ENCODE data around the gene GALNT9.
A peak's percentile ranks its signal among the peaks of the same experiment; 100 is the strongest.

GALNT9 gene

GRCh38 chr12:132194556-132194955, 134.8 kb downstream of the GALNT9 start:
- no peak for DNase-seq

DNA sequence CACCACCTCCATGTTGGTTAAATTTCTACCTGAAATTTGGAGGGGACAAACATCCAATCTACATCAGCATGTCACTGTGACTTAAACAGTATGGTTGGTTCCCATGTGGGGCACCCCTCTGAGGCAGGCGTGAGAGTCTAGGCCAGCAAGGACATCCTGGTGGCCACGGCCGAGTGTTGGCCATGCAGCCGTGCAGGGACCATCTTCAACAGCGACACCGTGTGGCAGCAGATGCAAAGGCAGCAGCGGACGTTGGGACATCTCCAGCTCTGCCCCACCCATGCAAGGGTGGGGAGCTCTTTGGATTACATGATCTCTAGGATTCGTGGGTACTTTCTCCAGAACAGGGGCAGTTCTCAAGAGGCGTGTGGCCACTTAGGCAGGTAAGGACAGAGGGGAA, 135.3 kb downstream of the GALNT9 start:
- DNase-seq: no peak

DNA sequence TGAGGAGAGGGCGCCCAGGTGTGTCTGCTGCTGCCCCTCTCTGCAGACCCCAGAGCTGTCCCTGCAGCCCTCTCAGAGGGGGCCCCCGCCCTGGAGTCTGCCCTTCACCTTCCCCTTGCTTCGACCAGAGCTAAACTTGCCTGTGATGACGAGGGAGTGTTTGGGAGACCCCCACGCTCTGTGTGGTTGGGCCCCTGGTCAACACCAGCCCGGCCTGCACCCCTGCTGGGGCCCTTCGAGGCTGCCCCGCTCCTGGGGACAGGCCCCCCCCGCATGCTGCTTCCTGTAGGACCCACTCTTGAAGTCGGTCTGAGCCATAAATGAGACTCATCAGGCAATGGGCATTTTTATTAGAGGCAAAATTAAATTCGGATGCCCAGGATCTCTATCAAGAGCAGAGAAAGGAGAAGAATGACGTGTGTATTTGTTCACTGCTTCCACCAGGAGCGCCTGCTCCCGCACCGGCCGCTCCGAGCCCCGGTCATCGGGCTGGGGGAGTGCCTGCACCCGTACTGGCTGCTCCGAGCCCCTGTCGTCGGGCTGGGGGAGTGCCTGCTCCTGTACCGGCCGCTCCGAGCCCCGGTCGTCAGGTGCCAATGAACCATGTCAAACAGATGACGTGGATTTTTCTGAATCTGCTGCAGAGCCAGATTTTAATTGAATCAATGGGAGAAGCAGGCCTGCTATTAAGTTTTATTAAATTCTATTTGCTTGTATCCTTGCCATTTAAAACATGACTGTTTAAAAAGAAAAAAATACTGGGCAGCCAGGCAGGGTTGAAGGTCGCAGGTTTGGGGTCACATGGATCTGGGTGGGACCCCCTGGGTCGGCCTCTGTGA, 137.5 kb downstream of the GALNT9 start:
- no peak for DNase-seq

- no peak for DNase-seq
These were observed 138.4 kb downstream of the GALNT9 start for GRCh38 chr12:132190834-132191500.

- no peak for DNase-seq
These were observed 139.2 kb downstream of the GALNT9 start for GRCh38 chr12:132190012-132190755.

- peak; percentile 95 for DNase-seq
These were observed 139.9 kb downstream of the GALNT9 start for GRCh38 chr12:132189378-132190011.

GRCh38 chr12:132188916-132189325, 140.5 kb downstream of the GALNT9 start:
- no peak for DNase-seq

- DNase-seq: no peak
These were observed 140.9 kb downstream of the GALNT9 start for GRCh38 chr12:132188451-132188901.

- DNase-seq: no peak
These were observed 141.5 kb downstream of the GALNT9 start for GRCh38 chr12:132187646-132188450.

GRCh38 chr12:132186857-132187620, 142.3 kb downstream of the GALNT9 start:
- peak; percentile 13 for DNase-seq

DNA sequence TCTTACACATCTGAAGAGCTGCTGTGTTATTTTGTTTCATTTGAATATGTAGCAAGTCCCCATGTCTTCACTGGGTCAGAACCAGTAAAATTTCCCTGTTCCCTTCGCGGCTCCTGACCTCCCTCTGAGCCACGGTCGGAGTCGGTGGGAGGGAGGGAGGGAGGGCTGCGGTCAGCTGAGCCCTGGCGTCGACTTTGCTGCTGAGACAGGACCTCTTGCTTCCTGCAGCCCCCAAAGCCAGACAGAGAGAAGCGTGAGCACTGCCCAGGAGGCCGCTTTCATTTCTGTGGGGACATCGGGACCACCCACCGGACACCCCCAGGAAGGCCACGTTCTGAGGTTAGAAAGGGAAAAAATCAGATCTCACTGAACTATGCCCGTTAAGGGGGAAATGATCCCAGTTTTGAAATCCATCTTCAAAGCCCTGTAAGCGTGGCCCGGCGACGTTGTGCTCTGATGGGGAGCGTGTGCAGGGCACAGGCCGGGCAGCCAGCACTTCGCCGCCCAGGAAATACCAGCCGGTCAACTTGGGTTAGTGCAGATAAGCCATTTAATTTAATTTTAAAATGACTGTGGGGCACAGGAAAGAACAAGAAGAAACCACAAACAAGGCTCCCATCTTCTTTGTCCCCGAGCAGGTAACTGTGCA, 143.1 kb downstream of the GALNT9 start:
- DNase-seq: no peak

DNA sequence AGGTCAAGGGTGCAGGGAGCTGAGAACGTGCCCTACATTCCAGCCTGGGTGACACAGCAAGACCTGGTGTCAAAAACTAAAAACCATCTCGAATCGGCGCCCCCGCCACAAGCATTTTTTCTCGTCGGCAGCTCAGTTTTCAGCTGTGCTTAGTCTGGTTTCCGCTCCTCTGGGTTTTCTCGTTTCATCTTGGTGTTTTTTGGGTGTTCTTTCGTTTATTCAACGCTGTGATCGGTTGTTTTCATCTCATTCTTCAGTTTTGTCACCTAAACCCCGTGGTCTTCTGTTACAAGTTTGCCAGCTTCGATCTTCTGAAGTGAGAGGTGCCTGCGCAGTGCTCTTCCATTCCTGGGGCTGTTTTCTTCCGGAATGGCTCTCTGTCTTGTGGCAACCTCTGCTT, 143.7 kb downstream of the GALNT9 start:
- DNase-seq: peak; percentile 44

DNA sequence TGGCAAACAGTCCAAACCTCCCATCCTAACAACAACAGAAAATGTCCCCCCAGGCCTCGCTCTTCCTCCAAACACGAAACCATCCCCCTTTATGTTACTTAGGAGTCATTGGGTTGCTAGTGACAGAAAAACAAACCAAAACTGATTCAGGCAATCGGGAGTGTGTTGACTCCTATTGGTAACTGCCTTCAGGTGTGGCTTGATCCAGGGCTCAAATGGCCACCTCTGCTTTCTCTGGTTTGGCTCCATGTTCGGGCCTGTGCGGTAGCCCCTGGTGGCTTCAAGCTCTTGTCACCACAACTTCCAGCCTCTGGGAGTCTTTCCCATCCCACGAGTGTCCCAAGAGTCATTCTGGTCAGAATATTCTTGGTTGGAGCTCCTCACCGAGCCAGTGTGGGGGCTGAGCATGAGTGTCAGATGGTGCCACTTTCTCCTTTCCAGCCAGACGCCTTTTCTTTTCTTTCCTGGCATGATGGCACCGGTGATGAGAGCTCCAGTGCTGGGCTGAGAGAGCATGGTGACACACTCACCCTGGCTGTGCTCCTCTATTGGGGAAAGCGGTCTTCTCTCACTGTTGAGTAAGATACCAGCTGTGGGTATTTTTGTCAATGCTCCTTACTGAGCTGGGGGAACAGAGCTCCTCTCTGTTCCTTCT, 146.6 kb downstream of the GALNT9 start:
- DNase-seq: no peak

GRCh38 chr12:132182206-132182710, 147.1 kb downstream of the GALNT9 start:
- DNase-seq: no peak

- DNase-seq: no peak
These were observed 147.7 kb downstream of the GALNT9 start for GRCh38 chr12:132181570-132182200.

DNA sequence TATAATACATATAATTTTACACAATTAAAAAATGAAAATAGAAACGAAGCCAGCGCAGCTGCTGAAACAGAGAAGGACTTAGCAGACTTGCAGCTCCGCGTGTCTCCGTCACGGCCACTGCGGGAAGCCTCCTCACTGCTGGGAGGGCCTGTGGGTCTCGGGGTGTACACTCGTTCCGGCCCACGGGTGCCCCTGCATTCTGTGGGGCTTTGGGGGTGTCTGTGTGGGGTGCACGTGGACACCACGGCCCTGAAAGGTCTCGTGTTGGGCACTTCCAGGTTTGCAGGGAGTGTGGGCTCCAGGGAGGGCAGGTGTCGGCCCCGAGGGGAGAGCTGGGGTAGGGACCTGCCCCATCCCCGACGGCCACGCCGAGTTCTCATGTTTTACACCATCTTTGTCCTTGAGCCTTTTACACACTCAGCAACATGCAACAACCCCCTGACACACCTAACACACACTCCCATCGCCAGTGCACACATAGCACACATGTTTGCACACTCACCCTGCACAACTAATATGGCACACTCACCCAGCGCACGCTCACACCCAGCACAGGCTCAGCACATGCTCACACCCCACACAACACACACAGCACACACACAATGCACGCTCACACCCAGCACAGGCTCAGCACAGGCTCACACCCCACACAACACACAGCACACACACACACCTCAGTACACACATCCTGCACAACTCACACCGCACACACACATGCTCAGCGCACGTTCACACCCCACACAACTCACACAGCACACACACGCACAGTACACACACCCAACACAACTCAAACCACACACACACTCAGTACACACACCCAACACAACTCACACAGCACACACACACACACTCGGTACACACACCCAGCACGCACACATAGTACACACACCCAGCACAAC, 148.5 kb downstream of the GALNT9 start:
- no peak for DNase-seq

GRCh38 chr12:132179431-132180362, 149.7 kb downstream of the GALNT9 start:
- no peak for DNase-seq
